ENCODE results near the gene DENND2D. TPM values are rescaled to one million over a fixed set of nuclear protein-coding genes. Genes with fewer than 3 reads are reported as not detected.

The DENND2D gene
- total RNA-seq, 1 donor: 4.7 TPM

DNA sequence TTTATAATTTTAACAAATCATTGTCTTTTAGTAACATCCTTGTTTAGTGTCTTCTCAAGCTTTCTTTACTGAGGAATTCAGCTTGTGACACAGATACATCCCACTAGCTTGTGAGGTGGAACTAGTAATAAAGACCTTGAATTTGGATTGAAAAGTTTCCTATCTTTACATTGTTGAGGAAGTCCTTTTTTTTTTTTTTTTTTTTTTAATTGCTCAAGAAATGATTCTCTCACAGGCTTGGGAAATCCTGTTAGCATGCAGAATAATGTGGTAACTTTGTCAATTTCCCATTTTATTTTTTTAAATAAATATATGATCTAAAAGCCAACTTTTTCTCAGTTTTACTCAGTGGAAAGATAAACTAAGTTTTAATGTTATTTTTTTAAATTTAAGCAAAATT lies 15.8 kb downstream of the DENND2D start:
- no peak for DNase-seq (ENCODE audit: insufficient read length, low spot score, missing footprints)
- no peaks in the 10 kb centered on the region for H3K27me3 ChIP-seq (ENCODE audit: insufficient read depth, low read length)
- H3K4me1 ChIP-seq (ENCODE audit: insufficient read depth, low read length): no peaks in the 10 kb centered on the region
- no peak overlapping the region for H3K4me2 ChIP-seq (ENCODE audit: insufficient read depth, low read length)
- H3K36me3 ChIP-seq (ENCODE audit: insufficient read depth, low read length): peaks cover 54% of the 10 kb centered on the region
- no peak overlapping the region for H3K27ac ChIP-seq (ENCODE audit: low read depth, low read length)
- no peaks in the 10 kb centered on the region for H3K79me2 ChIP-seq (ENCODE audit: insufficient read depth, low read length)
- TF ChIP-seq, protein P1, sequence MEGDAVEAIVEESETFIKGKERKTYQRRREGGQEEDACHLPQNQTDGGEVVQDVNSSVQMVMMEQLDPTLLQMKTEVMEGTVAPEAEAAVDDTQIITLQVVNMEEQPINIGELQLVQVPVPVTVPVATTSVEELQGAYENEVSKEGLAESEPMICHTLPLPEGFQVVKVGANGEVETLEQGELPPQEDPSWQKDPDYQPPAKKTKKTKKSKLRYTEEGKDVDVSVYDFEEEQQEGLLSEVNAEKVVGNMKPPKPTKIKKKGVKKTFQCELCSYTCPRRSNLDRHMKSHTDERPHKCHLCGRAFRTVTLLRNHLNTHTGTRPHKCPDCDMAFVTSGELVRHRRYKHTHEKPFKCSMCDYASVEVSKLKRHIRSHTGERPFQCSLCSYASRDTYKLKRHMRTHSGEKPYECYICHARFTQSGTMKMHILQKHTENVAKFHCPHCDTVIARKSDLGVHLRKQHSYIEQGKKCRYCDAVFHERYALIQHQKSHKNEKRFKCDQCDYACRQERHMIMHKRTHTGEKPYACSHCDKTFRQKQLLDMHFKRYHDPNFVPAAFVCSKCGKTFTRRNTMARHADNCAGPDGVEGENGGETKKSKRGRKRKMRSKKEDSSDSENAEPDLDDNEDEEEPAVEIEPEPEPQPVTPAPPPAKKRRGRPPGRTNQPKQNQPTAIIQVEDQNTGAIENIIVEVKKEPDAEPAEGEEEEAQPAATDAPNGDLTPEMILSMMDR (IDR thresholded peaks at IDR 0.05; ENCODE audit: extremely low read depth, low read depth, low read length): no peak
- H2AFZ ChIP-seq (ENCODE audit: low read length): no peak overlapping the region
- no peaks in the 10 kb centered on the region for H3K9me3 ChIP-seq (ENCODE audit: low read depth, low read length)
- no peak overlapping the region for H3K4me3 ChIP-seq (ENCODE audit: insufficient read depth, low read length)
- H4K20me1 ChIP-seq (ENCODE audit: insufficient read depth, low read length): no peaks in the 10 kb centered on the region

DNA sequence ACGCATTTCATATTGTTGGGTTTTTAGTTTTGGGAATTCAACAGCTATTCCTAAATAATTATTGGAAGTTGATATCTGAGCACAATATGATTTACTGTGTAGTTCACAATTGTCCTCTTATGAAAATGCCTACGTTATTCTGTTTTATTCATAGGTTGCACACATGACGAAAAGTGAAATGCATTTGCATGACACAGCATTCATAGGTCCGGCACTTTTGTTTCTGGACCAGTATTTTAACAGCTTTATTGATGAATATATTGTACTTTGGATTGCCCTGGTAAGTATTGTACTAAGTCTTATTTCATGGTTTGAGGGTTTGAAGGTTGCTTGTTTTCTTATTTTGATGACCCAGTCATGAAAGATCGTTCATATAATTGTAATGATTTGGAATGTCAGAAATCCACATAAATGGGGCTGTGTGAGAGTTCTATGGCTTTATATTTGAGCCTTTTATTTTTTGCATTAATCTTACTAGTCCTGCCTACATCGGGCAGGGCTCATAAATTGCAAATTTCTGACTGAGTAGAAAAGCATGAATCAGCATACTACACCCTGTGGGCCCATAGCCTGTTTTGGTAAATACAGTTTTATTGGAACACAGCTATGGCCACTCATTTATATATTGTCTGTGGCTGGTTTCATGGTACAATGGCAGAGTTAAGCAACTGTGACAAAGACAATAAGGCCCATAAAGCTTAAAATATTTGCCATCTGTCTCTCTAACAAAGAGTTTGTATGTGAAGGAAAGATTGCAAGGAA lies 17.0 kb downstream of the DENND2D start:
- DNase-seq (ENCODE audit: insufficient read length, low spot score, missing footprints): no peak
- no peak overlapping the region for H2AFZ ChIP-seq (ENCODE audit: low read length)
- TF ChIP-seq, protein P1 (IDR thresholded peaks at IDR 0.05; ENCODE audit: extremely low read depth, low read depth, low read length): no peak

DNA sequence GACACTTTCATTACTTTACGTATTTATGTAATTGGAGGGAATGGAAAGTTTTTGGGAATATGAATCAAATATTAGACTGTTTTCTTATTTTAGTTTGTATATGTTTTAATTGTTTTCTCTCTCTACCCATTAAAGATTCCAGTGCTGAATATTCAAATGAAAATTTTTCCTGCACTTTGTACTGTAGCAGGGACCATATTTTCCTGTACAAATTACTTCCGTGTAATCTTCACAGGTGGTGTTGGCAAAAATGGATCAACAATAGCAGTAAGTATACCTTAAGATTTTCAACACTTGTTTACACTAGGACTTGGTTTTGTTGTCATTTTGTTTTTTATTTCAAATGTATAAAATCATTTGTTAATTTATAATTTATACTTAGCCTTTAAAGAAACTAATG lies 18.4 kb downstream of the DENND2D start:
- Histone ChIP-seq H3K36me3 (ENCODE audit: insufficient read depth, low read length) (peaks cover 34% of the 10 kb centered on the region), H3K9me3 (ENCODE audit: low read depth, low read length) (no peaks in the 10 kb centered on the region), H3K4me2 (ENCODE audit: insufficient read depth, low read length) (no peak overlapping the region), H3K4me3 (ENCODE audit: insufficient read depth, low read length) (no peak overlapping the region), H3K79me2 (ENCODE audit: insufficient read depth, low read length) (no peaks in the 10 kb centered on the region), H3K27me3 (ENCODE audit: insufficient read depth, low read length) (no peaks in the 10 kb centered on the region), H3K4me1 (ENCODE audit: insufficient read depth, low read length) (no peaks in the 10 kb centered on the region), H4K20me1 (ENCODE audit: insufficient read depth, low read length) (no peaks in the 10 kb centered on the region), H2AFZ (ENCODE audit: low read length) (no peak overlapping the region), H3K27ac (ENCODE audit: low read depth, low read length) (no peak overlapping the region)
- TF ChIP-seq, protein P1 (IDR thresholded peaks at IDR 0.05; ENCODE audit: extremely low read depth, low read depth, low read length): no peak
- no peak for DNase-seq (ENCODE audit: insufficient read length, low spot score, missing footprints)

More for the DNA sequence above, 17.0 kb downstream of the DENND2D start:
- Histone ChIP-seq H3K27ac (ENCODE audit: low read depth, low read length) (no peak overlapping the region), H3K27me3 (ENCODE audit: insufficient read depth, low read length) (no peaks in the 10 kb centered on the region), H3K4me3 (ENCODE audit: insufficient read depth, low read length) (no peak overlapping the region), H3K36me3 (ENCODE audit: insufficient read depth, low read length) (peaks cover 48% of the 10 kb centered on the region), H3K4me2 (ENCODE audit: insufficient read depth, low read length) (no peak overlapping the region), H3K79me2 (ENCODE audit: insufficient read depth, low read length) (no peaks in the 10 kb centered on the region), H3K4me1 (ENCODE audit: insufficient read depth, low read length) (no peaks in the 10 kb centered on the region), H4K20me1 (ENCODE audit: insufficient read depth, low read length) (no peaks in the 10 kb centered on the region), H3K9me3 (ENCODE audit: low read depth, low read length) (no peaks in the 10 kb centered on the region)

DNA sequence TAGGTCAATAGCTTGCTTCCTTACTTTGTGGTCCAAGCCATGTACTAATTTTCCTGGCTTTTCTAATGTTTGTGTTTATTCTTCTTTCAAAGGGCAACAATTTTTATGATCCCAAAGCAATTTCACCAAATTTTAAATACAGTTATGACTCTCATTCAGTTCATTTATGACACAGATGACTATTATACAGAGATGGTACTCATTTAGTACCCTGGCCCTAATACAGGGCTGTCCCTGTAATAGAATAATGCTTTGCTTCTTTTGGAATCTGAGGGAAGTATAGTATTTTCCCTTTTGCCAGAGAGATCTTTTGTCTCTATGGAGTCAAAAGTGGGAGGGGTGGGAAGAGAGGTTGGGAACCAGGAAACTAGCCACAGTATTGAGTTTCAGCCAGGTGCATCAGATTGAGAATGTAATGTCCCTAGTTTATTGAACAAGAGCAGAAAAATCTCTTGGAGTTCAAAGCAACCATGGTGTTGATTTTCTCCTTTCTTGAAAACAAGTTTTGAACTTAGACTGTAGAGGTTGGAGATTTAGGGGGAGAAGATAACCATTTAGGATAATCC lies 20.4 kb downstream of the DENND2D start:
- H3K27me3 ChIP-seq (ENCODE audit: insufficient read depth, low read length): no peaks in the 10 kb centered on the region
- TF ChIP-seq, protein P1 (IDR thresholded peaks at IDR 0.05; ENCODE audit: extremely low read depth, low read depth, low read length): no peak
- H3K4me1 ChIP-seq (ENCODE audit: insufficient read depth, low read length): no peaks in the 10 kb centered on the region
- H2AFZ ChIP-seq (ENCODE audit: low read length): no peak overlapping the region
- no peak for DNase-seq (ENCODE audit: insufficient read length, low spot score, missing footprints)
- peaks cover 29% of the 10 kb centered on the region for H3K36me3 ChIP-seq (ENCODE audit: insufficient read depth, low read length)
- H3K4me3 ChIP-seq (ENCODE audit: insufficient read depth, low read length): no peak overlapping the region
- no peaks in the 10 kb centered on the region for H4K20me1 ChIP-seq (ENCODE audit: insufficient read depth, low read length)
- H3K79me2 ChIP-seq (ENCODE audit: insufficient read depth, low read length): no peaks in the 10 kb centered on the region
- H3K27ac ChIP-seq (ENCODE audit: low read depth, low read length): no peak overlapping the region
- H3K9me3 ChIP-seq (ENCODE audit: low read depth, low read length): no peaks in the 10 kb centered on the region
- H3K4me2 ChIP-seq (ENCODE audit: insufficient read depth, low read length): no peak overlapping the region
